H9 (cell line): ENCODE data around the gene CDK9. TPM values are rescaled to one million over a fixed set of nuclear protein-coding genes. Genes with fewer than 3 reads are reported as not detected.
A peak's percentile ranks its signal among the peaks of the same experiment; 100 is the strongest.

Experiments used
- DNase-seq: peaks from one replicate; pipeline ENCODE4 v3.0.0-alpha.2; 2017
- H2AFZ ChIP-seq: one replicate; pipeline ENCODE4 v1.6.1; 2013; ENCODE audit warnings: mild to moderate bottlenecking, low read length, control low read depth, moderate library complexity
- H2AK5ac ChIP-seq: 2 replicates; pipeline ENCODE4 v1.6.1; 2013; ENCODE audit warnings: low read length, control low read depth, mixed read lengths; ENCODE audit not compliant: insufficient read length
- H2BK120ac ChIP-seq: one replicate; pipeline ENCODE4 v1.6.1; 2013; ENCODE audit warnings: low read depth, mild to moderate bottlenecking, low read length, control low read depth, inconsistent platforms; ENCODE audit not compliant: poor library complexity, severe bottlenecking
- H2BK12ac ChIP-seq: 2 replicates; pipeline ENCODE4 v1.6.1; 2013; ENCODE audit warnings: low read length, control low read depth, mixed read lengths, low read depth; ENCODE audit not compliant: insufficient read length
- H2BK15ac ChIP-seq: 2 replicates; pipeline ENCODE4 v1.6.1; 2013; ENCODE audit warnings: low read depth, low read length, control low read depth
- H2BK20ac ChIP-seq: one replicate; pipeline ENCODE4 v1.6.1; 2013; ENCODE audit warnings: low read depth, mild to moderate bottlenecking, low read length, control low read depth, inconsistent platforms; ENCODE audit not compliant: poor library complexity, severe bottlenecking
- H2BK5ac ChIP-seq: 2 replicates; pipeline ENCODE4 v1.6.1; 2013; ENCODE audit warnings: low read length, control low read depth, mixed read lengths; ENCODE audit not compliant: insufficient read length
- H3K14ac ChIP-seq: 2 replicates; pipeline ENCODE4 v1.6.1; 2013; ENCODE audit warnings: low read length, control low read depth; ENCODE audit not compliant: insufficient read depth
- H3K18ac ChIP-seq: 2 replicates; pipeline ENCODE4 v1.6.1; 2013; ENCODE audit warnings: low read depth, mild to moderate bottlenecking, mixed read lengths, low read length, control low read depth; ENCODE audit not compliant: insufficient read length
- H3K23ac ChIP-seq: 2 replicates; pipeline ENCODE4 v1.6.1; 2013; ENCODE audit warnings: low read length, control low read depth, mixed read lengths, low read depth; ENCODE audit not compliant: insufficient read length
- H3K23me2 ChIP-seq: 2 replicates; pipeline ENCODE4 v1.6.1; 2013; ENCODE audit warnings: low read depth, mild to moderate bottlenecking, mixed read lengths, low read length, control low read depth; ENCODE audit not compliant: insufficient read length, poor library complexity, severe bottlenecking
- H3K27ac ChIP-seq: 2 replicates; pipeline ENCODE4 v1.5.1; 2013; ENCODE audit warnings: low read length, control low read depth, mixed read lengths, low read depth; ENCODE audit not compliant: insufficient read length
- H3K27me3 ChIP-seq: 2 replicates; pipeline ENCODE4 v1.6.1; 2013; ENCODE audit warnings: low read length, control low read depth, inconsistent platforms; ENCODE audit not compliant: insufficient read depth
- H3K4ac ChIP-seq: 2 replicates; pipeline ENCODE4 v1.6.1; 2013; ENCODE audit warnings: low read depth, mild to moderate bottlenecking, control low read depth, inconsistent platforms, low read length, moderate library complexity
- H3K4me1 ChIP-seq: 2 replicates; pipeline ENCODE4 v1.6.1; 2013; ENCODE audit warnings: low read length, control low read depth, inconsistent platforms; ENCODE audit not compliant: insufficient read depth
- H3K4me2 ChIP-seq: 2 replicates; pipeline ENCODE4 v1.6.1; 2013; ENCODE audit warnings: low read length, control low read depth, mixed read lengths; ENCODE audit not compliant: insufficient read length, insufficient read depth
- H3K56ac ChIP-seq: 2 replicates; pipeline ENCODE4 v1.6.1; 2013; ENCODE audit warnings: low read depth, mild to moderate bottlenecking, mixed read lengths, low read length, control low read depth; ENCODE audit not compliant: insufficient read length
- H3K79me1 ChIP-seq: 2 replicates; pipeline ENCODE4 v1.6.1; 2013; ENCODE audit warnings: low read depth, mild to moderate bottlenecking, moderate library complexity, low read length, control low read depth, inconsistent platforms; ENCODE audit not compliant: insufficient read depth, poor library complexity, severe bottlenecking
- H3K79me2 ChIP-seq: 2 replicates; pipeline ENCODE4 v1.6.1; 2013; ENCODE audit warnings: low read length, control low read depth, inconsistent platforms; ENCODE audit not compliant: insufficient read depth
- H3K9ac ChIP-seq: 2 replicates; pipeline ENCODE4 v1.6.1; 2013; ENCODE audit warnings: low read length, control low read depth, mixed read lengths; ENCODE audit not compliant: insufficient read length; ENCODE audit errors: extremely low read depth
- H3K9me3 ChIP-seq: one replicate; pipeline ENCODE4 v1.6.1; 2013; ENCODE audit warnings: low read depth, low read length, inconsistent platforms; ENCODE audit not compliant: control insufficient read depth
- H3T11ph ChIP-seq: one replicate; pipeline ENCODE4 v1.6.1; 2013; ENCODE audit warnings: mild to moderate bottlenecking, low read length, control low read depth, inconsistent platforms
- H4K20me1 ChIP-seq: one replicate; pipeline ENCODE4 v1.6.1; 2013; ENCODE audit not compliant: control insufficient read depth, insufficient read length, insufficient read depth
- H4K5ac ChIP-seq: 2 replicates; pipeline ENCODE4 v1.6.1; 2013; ENCODE audit warnings: low read depth, mild to moderate bottlenecking, mixed read lengths, low read length, control low read depth; ENCODE audit not compliant: insufficient read length
- H4K8ac ChIP-seq: replicated peaks from 2 replicates; pipeline ENCODE4 v1.6.1; 2013; ENCODE audit warnings: low read length, control low read depth, mixed read lengths, low read depth; ENCODE audit not compliant: insufficient read length
- H4K91ac ChIP-seq: 2 replicates; pipeline ENCODE4 v1.6.1; 2013; ENCODE audit warnings: low read depth, mild to moderate bottlenecking, moderate library complexity, mixed read lengths, low read length, control low read depth; ENCODE audit not compliant: insufficient read length
- H3K27ac Mint-ChIP-seq, 3 experiments: 2 replicates in 2 of 3; 3 replicates in 1 of 3; pipeline ENCODE4 v1.8.0; 2020 to 2021; ENCODE audit warnings: mixed read lengths in 3 of 3, mild to moderate bottlenecking in 1 of 3, moderate library complexity in 1 of 3
- H3K27me3 Mint-ChIP-seq: 2 replicates; pipeline ENCODE4 v1.8.0; 2021; ENCODE audit warnings: low read depth, mild to moderate bottlenecking, moderate library complexity, mixed read lengths
- H3K36me3 Mint-ChIP-seq, 3 experiments: 2 replicates in 2 of 3; 3 replicates in 1 of 3; pipeline ENCODE4 v1.8.0; 2020 to 2021; ENCODE audit warnings: low read depth in 3 of 3, mixed read lengths in 3 of 3; ENCODE audit not compliant: insufficient read depth in 1 of 3
- H3K4me1 Mint-ChIP-seq, 2 experiments: 2 replicates each; pipeline ENCODE4 v1.8.0; 2020; ENCODE audit warnings: mixed read lengths in 2 of 2
- H3K4me3 Mint-ChIP-seq, 2 experiments: 2 replicates in 1 of 2; 3 replicates in 1 of 2; pipeline ENCODE4 v1.8.0; 2020 to 2021; ENCODE audit warnings: mild to moderate bottlenecking in 2 of 2, mixed read lengths in 2 of 2, moderate library complexity in 1 of 2
- H3K9me3 Mint-ChIP-seq, 2 experiments: 2 replicates in 1 of 2; 3 replicates in 1 of 2; pipeline ENCODE4 v1.8.0; 2020; ENCODE audit warnings: mild to moderate bottlenecking in 2 of 2, mixed read lengths in 2 of 2, moderate library complexity in 1 of 2
- WGBS: extraction: QIAGEN DNeasy Blood & Tissue Kit; methylation state at CpG from one replicate; pipeline ENCODE4 v1.1.7; 2013; ENCODE audit warnings: missing lambda C conversion rate, low lambda C conversion rate, mixed read lengths; ENCODE audit not compliant: insufficient read length; ENCODE audit errors: extremely low coverage; 5-methylcytosine and 5-hydroxymethylcytosine counted together
- total RNA-seq: library from RNA; stranded (reverse); gene quantifications from 2 replicates; pipeline ENCODE4 v1.2.1, GENCODE V29; 2021
- TF ChIP-seq, protein P1 (sequence below): fragments of 200-600 bp; sonication (generic); conservative IDR thresholded peaks from 3 replicates; pipeline ENCODE4 v1.8.0; 2021; ENCODE audit warnings: antibody characterized with exemption, mild to moderate bottlenecking

The CDK9 gene
- total RNA-seq, 1 experiment from 2014 or later = 85.7 TPM

DNA sequence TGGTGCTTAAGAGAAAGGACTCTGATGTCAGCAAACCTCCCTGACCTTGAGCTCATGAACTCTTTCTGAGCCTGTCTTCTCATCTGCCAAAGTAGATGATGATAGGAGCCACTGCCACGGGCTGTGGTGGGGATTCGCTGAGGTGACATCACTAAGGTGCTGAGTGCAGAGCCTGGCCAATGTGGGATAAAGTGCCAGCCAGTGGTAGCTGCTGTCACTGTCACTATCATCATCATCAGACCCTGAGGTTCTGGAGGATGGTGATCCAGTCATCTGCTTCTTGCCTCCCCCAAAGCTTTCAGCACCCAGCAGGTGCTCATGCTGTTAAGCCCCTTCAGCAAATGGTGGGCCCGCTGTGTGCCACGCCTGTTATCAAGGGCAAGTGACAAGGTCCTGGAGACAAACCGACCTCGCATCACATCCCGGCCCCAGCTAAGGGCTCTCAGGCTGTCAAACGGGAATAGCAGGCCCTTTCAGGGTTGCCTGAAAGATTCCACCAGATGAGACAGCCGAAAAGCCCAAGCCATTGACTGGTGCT is 23.2 kb downstream of the CDK9 start:
- Histone ChIP-seq H3K27me3 (no peaks in the 10 kb centered on the region), H4K20me1 (no peaks in the 10 kb centered on the region), H3K9ac (no peak overlapping the region), H3K9me3 (no peaks in the 10 kb centered on the region), H3T11ph (no peak overlapping the region), H3K14ac (no peak overlapping the region), H3K4me2 (peak overlapping the region; percentile 41), H3K4ac (no peak overlapping the region), H3K27ac (no peak overlapping the region), H2BK15ac (no peak overlapping the region), H4K91ac (no peak overlapping the region), H4K5ac (no peak overlapping the region), H3K23ac (no peak overlapping the region), H3K18ac (no peak overlapping the region), H2BK20ac (no peak overlapping the region), H2BK12ac (no peak overlapping the region), H4K8ac (no peak overlapping the region), H3K79me2 (no peaks in the 10 kb centered on the region), H2AFZ (no peak overlapping the region), H3K56ac (no peak overlapping the region), H3K23me2 (no peaks in the 10 kb centered on the region), H2BK5ac (no peak overlapping the region), H2AK5ac (no peak overlapping the region), H3K79me1 (peaks cover 3% of the 10 kb centered on the region), H2BK120ac (no peak overlapping the region), H3K4me1 (no peaks in the 10 kb centered on the region; the same call in 1 of the 2 replicates)
- TF ChIP-seq, protein P1, sequence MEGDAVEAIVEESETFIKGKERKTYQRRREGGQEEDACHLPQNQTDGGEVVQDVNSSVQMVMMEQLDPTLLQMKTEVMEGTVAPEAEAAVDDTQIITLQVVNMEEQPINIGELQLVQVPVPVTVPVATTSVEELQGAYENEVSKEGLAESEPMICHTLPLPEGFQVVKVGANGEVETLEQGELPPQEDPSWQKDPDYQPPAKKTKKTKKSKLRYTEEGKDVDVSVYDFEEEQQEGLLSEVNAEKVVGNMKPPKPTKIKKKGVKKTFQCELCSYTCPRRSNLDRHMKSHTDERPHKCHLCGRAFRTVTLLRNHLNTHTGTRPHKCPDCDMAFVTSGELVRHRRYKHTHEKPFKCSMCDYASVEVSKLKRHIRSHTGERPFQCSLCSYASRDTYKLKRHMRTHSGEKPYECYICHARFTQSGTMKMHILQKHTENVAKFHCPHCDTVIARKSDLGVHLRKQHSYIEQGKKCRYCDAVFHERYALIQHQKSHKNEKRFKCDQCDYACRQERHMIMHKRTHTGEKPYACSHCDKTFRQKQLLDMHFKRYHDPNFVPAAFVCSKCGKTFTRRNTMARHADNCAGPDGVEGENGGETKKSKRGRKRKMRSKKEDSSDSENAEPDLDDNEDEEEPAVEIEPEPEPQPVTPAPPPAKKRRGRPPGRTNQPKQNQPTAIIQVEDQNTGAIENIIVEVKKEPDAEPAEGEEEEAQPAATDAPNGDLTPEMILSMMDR = no peak
- no CpG with 5 or more reads among the region's 9 CpGs for WGBS
- no peak overlapping the region for H3K27ac Mint-ChIP-seq
- no peaks in the 10 kb centered on the region for H3K9me3 Mint-ChIP-seq
- DNase-seq = no peak
- peaks cover 17 to 54% (median 52%) of the 10 kb centered on the region in 3 experiments for H3K36me3 Mint-ChIP-seq
- H3K4me3 Mint-ChIP-seq = peak overlapping the region; percentile 22 to 32; a peak in 2 of 5 replicates
- H3K4me1 Mint-ChIP-seq = peaks cover 2 to 7% of the 10 kb centered on the region in 2 experiments; a peak in 3 of 4 replicates
- no peaks in the 10 kb centered on the region for H3K27me3 Mint-ChIP-seq
